NCI-H2227 (cell line): Measurements from ENCODE around the gene SMPD2.

Experiments used
- DNase-seq: peaks from one replicate; lab custom pipeline; 2025; ENCODE audit not compliant: unreplicated experiment; lab: John Stamatoyannopoulos, UW

SMPD2 gene

DNA sequence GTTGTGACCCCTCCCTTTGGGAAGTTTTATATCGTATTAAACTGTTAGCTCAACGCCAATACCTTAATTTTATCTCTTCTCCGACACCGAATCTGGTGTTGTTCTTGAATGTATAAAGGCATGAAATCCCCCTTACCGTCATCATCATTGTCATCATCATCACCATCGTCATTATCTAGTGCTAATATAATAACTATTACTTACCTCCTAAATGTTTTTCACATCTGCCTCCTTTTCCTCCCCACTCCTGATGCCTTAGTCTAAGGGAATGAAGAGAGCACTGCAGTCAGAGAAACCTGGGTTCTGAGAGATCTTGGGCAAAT, 43.2 kb downstream of the SMPD2 start:
- no peak for DNase-seq

DNA sequence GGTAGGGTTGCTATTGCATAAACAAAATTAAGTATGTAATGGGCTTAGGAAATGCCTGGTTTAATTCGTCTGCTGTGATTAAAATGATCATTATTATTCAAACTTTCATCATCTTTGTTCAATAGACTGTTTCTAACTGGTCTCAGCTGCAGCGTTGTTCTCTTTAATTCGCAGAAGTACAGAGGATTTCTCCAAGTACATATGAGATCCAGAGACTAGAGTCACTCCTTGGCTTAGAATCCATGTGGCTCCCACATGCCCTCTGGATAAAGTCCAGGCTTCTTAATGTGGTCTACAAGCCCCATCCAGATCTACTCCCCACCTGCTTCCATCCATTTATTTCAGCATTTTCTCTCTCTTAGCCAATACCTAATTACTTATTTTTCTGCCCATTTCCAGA, 43.6 kb downstream of the SMPD2 start:
- no peak for DNase-seq

DNA sequence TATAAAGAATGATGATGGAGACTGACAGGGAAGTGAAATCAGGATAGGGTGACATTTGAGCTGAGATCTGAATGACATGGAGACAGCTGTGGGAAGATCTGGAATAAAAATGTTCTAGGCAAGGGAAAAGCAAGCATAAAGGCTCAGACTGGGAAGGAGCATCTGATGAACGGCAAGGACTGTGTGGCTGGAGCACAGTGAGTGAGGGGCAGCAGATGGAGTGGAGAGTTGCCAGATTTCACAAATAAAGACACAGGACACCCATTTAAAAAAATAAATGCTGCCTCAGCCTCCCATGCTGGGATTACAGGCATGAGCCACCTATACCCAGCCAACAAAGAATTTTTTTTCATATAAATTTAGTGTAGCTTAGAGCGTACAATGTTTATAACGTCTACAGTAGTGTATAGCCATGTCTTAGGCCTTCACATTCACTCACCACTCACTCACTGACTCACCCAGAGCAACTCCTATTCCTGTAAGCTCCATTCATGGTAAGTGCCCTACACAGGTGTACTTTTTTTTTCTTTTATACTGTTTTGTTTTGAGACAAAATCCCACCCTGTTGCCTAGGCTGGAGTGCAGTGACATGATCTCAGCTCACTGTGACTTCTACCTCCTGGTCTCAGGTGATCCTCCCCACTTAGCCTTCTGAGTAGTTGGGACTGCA, 44.9 kb downstream of the SMPD2 start:
- no peak for DNase-seq

DNA sequence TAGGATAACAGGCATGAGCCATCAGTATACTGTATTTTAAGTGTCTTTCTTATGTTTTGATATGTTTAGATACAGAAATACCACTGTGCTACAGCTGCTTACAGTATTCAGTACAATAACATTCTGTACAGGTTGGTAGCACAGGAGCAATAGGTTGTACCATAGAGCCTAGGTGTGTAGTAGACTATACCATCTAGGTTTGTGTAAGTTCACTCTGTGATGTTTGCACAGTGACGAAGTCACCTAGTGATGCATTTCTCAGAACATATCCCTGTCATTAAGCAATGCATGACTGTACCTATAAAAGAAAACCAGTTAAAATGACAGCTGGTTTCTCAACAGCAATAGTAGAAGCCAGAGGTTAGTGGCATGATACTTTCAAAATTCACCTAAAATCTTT, 45.5 kb downstream of the SMPD2 start:
- DNase-seq: no peak

DNA sequence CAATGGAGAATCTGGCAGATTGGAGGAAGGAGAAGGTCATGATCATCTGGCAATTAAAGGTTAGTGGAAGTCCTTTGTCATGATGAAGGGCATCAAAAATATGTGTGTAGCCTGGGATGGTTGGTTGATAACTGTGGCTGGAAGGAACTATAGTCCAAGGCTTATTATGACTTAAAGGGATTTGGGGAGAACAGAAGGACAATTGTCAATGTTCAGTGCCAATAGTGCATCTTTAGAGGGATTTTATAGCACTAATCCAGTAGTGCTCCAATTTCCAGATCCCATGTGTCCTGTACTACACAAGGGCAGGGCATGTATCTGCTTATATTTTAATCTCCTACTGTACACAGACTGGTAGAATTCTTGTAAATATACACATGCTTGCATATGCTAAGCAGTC, 47.5 kb downstream of the SMPD2 start:
- DNase-seq: no peak

DNA sequence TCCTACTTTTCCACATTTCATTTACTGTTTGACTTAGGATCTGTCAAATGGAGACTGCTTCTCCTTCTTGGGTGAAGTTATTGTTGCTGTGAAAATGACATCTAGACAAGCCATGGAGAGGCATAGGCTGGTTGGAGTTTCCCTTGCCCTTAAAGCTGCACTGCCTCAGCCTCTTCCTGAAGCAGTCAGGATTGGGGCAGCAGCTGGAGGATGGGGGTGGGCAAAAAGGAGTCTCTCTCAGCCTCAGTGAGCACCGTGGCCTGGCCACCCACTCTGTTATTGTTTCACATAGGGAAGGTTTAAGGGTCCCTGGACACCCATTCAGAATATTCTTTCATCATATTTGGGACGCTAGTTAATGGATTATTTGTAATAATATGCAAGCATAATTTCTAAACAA, 50.2 kb downstream of the SMPD2 start:
- DNase-seq: no peak

DNA sequence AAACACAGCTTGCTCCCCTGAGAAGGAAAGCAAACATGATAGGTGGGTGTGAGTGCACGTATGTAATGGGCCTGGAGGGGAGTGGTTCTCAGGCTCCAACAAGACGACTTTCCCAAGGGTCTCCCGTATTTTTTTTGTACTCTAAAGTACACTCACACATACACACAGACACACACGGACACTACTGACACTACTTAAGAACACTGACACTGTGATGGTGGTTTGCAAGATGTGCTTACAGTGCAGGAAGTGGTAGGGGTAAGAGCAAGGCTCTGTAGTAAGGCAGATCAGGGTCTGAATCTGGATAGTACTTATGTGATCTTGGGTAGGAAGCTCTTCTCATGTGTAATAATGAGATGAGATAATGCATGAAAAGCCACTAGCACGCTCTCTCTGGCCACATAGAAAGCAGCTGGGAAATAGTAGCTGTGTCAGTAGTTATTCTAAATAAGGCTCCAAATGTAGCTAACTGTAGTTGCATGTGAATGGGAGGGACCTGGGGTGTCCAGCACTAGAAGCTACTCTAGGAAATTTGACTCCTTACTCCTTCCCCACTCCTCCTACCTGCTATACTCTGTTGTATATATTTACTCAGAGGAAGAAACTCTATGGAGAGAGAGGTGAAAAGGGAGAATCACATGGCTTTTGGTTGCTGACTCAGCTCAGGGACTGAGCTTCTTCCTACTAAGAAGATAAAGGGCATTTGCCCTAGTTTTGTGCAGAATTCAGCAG, 50.8 kb downstream of the SMPD2 start:
- no peak for DNase-seq
